ENCODE results near the gene MISP3.
A peak's percentile ranks its signal among the peaks of the same experiment; 100 is the strongest.

Gene MISP3

GRCh38 chr19:14096272-14096992 lies 23.8 kb downstream of the MISP3 start:
- TF ChIP-seq CTCF (IDR thresholded peaks at IDR 0.05; ENCODE audit: insufficient read depth, missing control alignments), result peak; percentile 2
- DNase-seq (ENCODE audit: insufficient read length, low spot score) (no peak), FAIRE-seq (no peak)

GRCh38 chr19:14097532-14098151 lies 25.1 kb downstream of the MISP3 start:
- TF ChIP-seq CTCF (IDR thresholded peaks at IDR 0.05; ENCODE audit: insufficient read depth, missing control alignments), result peak; percentile 12
- DNase-seq (ENCODE audit: insufficient read length, low spot score) (no peak), FAIRE-seq (no peak)

- TF ChIP-seq CTCF (IDR thresholded peaks at IDR 0.05; ENCODE audit: insufficient read depth, missing control alignments), result no peak
- DNase-seq (ENCODE audit: insufficient read length, low spot score) (no peak), FAIRE-seq (no peak)
These were observed 28.5 kb downstream of the MISP3 start for GRCh38 chr19:14101003-14101545.

GRCh38 chr19:14102102-14102696 lies 29.6 kb downstream of the MISP3 start:
- no peak for DNase-seq (ENCODE audit: insufficient read length, low spot score)
- no peak for TF ChIP-seq CTCF (IDR thresholded peaks at IDR 0.05; ENCODE audit: insufficient read depth, missing control alignments)
- no peak for FAIRE-seq

GRCh38 chr19:14102756-14103155 lies 30.2 kb downstream of the MISP3 start:
- FAIRE-seq, result no peak
- no peak for TF ChIP-seq CTCF (IDR thresholded peaks at IDR 0.05; ENCODE audit: insufficient read depth, missing control alignments)

DNA sequence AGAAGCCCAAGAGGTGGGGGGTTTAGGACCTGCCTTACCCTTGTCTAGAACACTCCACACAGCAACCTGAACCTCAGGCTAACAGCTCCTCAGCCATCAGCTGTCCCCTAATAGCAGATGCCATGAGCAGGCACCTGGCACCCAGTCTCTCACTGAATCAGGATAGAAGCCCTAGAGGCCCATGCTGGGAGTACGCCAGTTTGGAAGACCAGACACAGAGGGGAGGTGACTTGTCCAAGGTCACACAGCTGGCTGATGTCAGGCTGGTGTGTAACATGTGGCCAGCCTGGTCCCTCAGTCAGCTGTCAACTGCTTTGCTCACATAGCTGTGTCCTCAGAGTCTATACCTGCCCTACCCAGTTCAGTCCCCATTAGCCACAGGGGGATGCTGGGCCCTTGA lies 30.7 kb downstream of the MISP3 start:
- DNase-seq (ENCODE audit: insufficient read length, low spot score) (no peak), FAIRE-seq (no peak)
- TF ChIP-seq CTCF (IDR thresholded peaks at IDR 0.05; ENCODE audit: insufficient read depth, missing control alignments), result no peak

More at GRCh38 chr19:14102756-14103155, 30.2 kb downstream of the MISP3 start:
- no peak for DNase-seq (ENCODE audit: insufficient read length, low spot score)
